Testis (tissue), 3 donors: ENCODE measurements around the gene PLA2G4D. TPM values are rescaled to one million over a fixed set of nuclear protein-coding genes. Genes with fewer than 3 reads are reported as not detected.

Experiments
- DNase-seq: peaks from one replicate; pipeline ENCODE4 v3.0.0-alpha.2; 2019
- H3K27ac ChIP-seq, 2 donors: fragments of 200-600 bp; sonication (generic); one replicate each; pipeline ENCODE4 v1.5.1; 2019
- H3K27me3 ChIP-seq: fragments of 200-600 bp; sonication (generic); one replicate; pipeline ENCODE4 v1.5.1; 2019
- H3K36me3 ChIP-seq: fragments of 200-600 bp; sonication (generic); one replicate; pipeline ENCODE4 v1.5.1; 2017; ENCODE audit warnings: low read depth; ENCODE audit errors: missing control alignments
- H3K4me1 ChIP-seq: fragments of 200-600 bp; sonication (generic); one replicate; pipeline ENCODE4 v1.5.1; 2019
- H3K4me3 ChIP-seq, 2 donors: fragments of 200-600 bp; sonication (generic); one replicate each; pipeline ENCODE4 v1.5.1; 2017 to 2019
- H3K9me3 ChIP-seq: fragments of 200-600 bp; sonication (generic); one replicate; pipeline ENCODE4 v1.5.1; 2017
- CTCF ChIP-seq, 3 experiments: fragments of 450-650 bp in 2 of 3; fragments of 200-600 bp in 1 of 3; sonication (generic) in 1 of 3; IDR thresholded peaks; one replicate each; pipeline ENCODE4 v1.5.1; 2016 to 2019; ENCODE audit warnings: antibody characterized with exemption in 3 of 3, mild to moderate bottlenecking in 2 of 3, moderate library complexity in 1 of 3
- POLR2A ChIP-seq: fragments of 450-650 bp; IDR thresholded peaks from one replicate; pipeline ENCODE4 v1.6.1; 2017; ENCODE audit warnings: antibody characterized with exemption, mild to moderate bottlenecking, moderate library complexity
- WGBS, 2 donors: methylation state at CpG; one replicate each; pipeline ENCODE4 v1.1.5; 2018; 5-methylcytosine and 5-hydroxymethylcytosine counted together
- intact Hi-C: fragments of 100-400 bp; cut with DNase I; formaldehyde crosslinking; loops from one replicate; pipeline ENCODE4 v1.15.1; 2023; ENCODE audit warnings: low total_unique reads
- polyA plus RNA-seq: library from polyadenylated mRNA; stranded (reverse); fragments of 350-450 nt; fragmentation: Illumina TruSeq; extraction: RNeasy Lipid Tissue Mini Kit (QIAGEN cat#74804); gene quantifications from one replicate; pipeline ENCODE4 v1.2.3, GENCODE V29; 2014; ENCODE audit warnings: low read depth, low replicate concordance; ENCODE audit not compliant: insufficient read depth
- total RNA-seq, 2 donors: library from RNA; depleted of rRNA; stranded (reverse); fragments of >200 nt; gene quantifications; one replicate each; pipeline ENCODE4 v1.2.3, GENCODE V29; 2016

PLA2G4D gene
- total and polyA plus RNA-seq, 3 donors from 2014 or later: 0.11 to 0.43 (median 0.16) TPM

DNA sequence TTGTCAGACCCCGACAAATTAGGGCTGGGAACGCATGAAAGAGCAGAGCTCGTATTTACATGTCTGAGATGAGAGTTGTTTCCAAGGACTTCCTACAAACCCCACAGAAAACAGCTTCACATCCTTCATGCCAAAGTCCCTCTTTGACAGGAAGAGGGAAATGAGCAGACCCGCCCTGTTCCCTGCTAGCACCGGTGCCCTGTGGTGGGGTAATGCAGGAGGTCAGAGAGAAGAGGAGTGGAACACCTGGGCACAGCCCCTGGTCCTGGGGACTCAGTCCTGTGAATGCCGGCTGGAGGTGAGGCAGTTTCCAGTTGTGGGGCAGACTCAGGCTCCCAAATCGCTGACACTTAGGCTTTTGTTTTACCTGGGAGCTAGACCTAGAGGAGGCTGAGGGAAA, 4.0 kb downstream of the PLA2G4D start:
- Histone ChIP-seq H3K36me3 (no peaks in the 10 kb centered on the region), H3K4me3 (no peak overlapping the region), H3K9me3 (no peaks in the 10 kb centered on the region), H3K4me1 (peaks cover 13% of the 10 kb centered on the region), H3K27me3 (no peaks in the 10 kb centered on the region), H3K27ac (no peak overlapping the region)
- 72 to 84% methylated on average over 7 of the region's 7 CpGs for WGBS, 2 donors
- intact Hi-C loops: no loop called here
- TF ChIP-seq CTCF (IDR thresholded peaks at IDR 0.05): no peak
- DNase-seq: no peak

GRCh38 chr15:42089942-42090341, 4.4 kb downstream of the PLA2G4D start:
- intact Hi-C loops: no loop called here

GRCh38 chr15:42088801-42089640, 5.3 kb downstream of the PLA2G4D start:
- no peaks in the 10 kb centered on the region for H3K36me3 ChIP-seq
- peaks cover 13% of the 10 kb centered on the region for H3K4me1 ChIP-seq
- no peaks in the 10 kb centered on the region for H3K9me3 ChIP-seq
- no peak overlapping the region for H3K27ac ChIP-seq
- intact Hi-C loops: no loop called here
- no peak for DNase-seq
- TF ChIP-seq CTCF (IDR thresholded peaks at IDR 0.05): no peak
- no peak for TF ChIP-seq POLR2A
- H3K27me3 ChIP-seq: no peaks in the 10 kb centered on the region
- WGBS, 2 donors: 81 to 87% methylated on average over 12 to 16 of the region's 16 CpGs
- H3K4me3 ChIP-seq: no peak overlapping the region

More at GRCh38 chr15:42089942-42090341, 4.4 kb downstream of the PLA2G4D start:
- 92 to 95% methylated on average over 4 of the region's 4 CpGs for WGBS, 2 donors
- TF ChIP-seq POLR2A (no peak), CTCF (IDR thresholded peaks at IDR 0.05) (no peak)
- no peaks in the 10 kb centered on the region for H3K9me3 ChIP-seq
- H3K4me3 ChIP-seq: no peak overlapping the region
- no peaks in the 10 kb centered on the region for H3K36me3 ChIP-seq
- DNase-seq: no peak
- H3K27me3 ChIP-seq: no peaks in the 10 kb centered on the region
- H3K4me1 ChIP-seq: peaks cover 13% of the 10 kb centered on the region
- no peak overlapping the region for H3K27ac ChIP-seq

DNA sequence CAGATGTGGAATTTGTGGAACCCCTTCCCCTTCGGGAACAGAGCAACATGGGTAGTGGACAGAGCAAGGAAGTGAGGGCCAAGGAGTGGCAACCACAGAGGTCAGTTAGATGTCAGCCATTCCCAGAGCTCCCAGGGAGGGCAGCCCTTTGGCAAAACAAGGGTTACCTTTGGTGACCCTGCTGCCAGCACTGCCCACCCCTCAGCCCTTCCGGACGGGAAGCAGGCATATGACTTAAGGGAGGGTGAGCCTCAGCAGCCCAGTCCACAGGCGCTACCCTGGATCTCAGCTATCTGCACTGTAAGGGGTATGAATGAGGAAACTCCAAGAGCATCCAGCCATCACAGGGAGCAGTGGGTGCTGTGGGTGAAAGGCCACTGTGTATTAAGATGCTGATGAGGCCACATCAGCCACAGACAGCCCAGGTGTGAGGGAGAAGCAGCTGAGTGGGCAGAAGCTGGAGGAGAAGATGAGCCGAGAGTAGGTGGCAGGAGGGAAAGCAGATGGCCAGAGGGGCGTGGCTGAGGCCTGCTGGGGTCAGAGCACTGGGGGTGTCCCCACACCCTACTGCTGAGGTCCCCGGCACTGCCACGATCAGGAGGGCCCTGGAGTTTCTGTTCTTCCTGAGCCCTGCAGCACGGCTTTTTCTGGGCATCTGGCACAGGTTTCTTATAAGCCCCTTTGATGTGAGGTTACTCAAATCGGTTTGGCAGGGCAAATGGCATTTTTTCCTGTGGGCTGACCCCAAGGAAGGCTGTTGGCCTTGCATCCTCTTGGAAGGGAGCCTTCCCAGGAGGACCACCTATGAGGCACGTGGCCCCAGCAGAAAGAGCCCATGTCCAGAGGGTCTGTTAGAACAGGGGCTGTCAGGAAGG, 6.2 kb downstream of the PLA2G4D start:
- no peaks in the 10 kb centered on the region for H3K9me3 ChIP-seq
- TF ChIP-seq CTCF (IDR thresholded peaks at IDR 0.05) (no peak), POLR2A (no peak)
- intact Hi-C loops: no loop called here

More for the DNA sequence above, 6.2 kb downstream of the PLA2G4D start:
- no peak for DNase-seq
- no peak overlapping the region for H3K4me3 ChIP-seq
- peaks cover 6% of the 10 kb centered on the region for H3K4me1 ChIP-seq
- no peaks in the 10 kb centered on the region for H3K27me3 ChIP-seq
- H3K27ac ChIP-seq: no peak overlapping the region
- WGBS, 2 donors: 71 to 76% methylated on average over 8 to 11 of the region's 11 CpGs
- H3K36me3 ChIP-seq: no peaks in the 10 kb centered on the region
